Mucosa of descending colon (tissue), 3 donors: ENCODE data around the gene PDZRN4. TPM values are rescaled to one million over a fixed set of nuclear protein-coding genes. Genes with fewer than 3 reads are reported as not detected.
"Not testable (repeated sequence)": the region's sequence is repeated elsewhere in the genome, so short reads cannot be mapped to it uniquely, and the experiment has no call there.

ENCODE experiments used
- ATAC-seq: fragments of 200-7000 bp; cut with Tn5 transposase; one replicate; pipeline ENCODE4 v1.9.1; 2020; ENCODE audit warnings: mild to moderate bottlenecking, moderate library complexity
- DNase-seq, 3 donors: peaks; one replicate each; pipeline ENCODE4 v3.0.0-alpha.2; 2020
- H3K36me3 ChIP-seq: fragments of 200-600 bp; one replicate; pipeline ENCODE4 v1.8.0; 2021; ENCODE audit warnings: low read depth, mild to moderate bottlenecking
- H3K4me1 ChIP-seq: fragments of 200-600 bp; one replicate; pipeline ENCODE4 v1.8.0; 2021; ENCODE audit warnings: low read depth, mild to moderate bottlenecking
- H3K4me3 ChIP-seq: fragments of 200-600 bp; one replicate; pipeline ENCODE4 v1.8.0; 2021; ENCODE audit warnings: mild to moderate bottlenecking
- H3K9me3 ChIP-seq: fragments of 200-600 bp; one replicate; pipeline ENCODE4 v1.8.0; 2021; ENCODE audit warnings: mild to moderate bottlenecking
- intact Hi-C, 2 donors: fragments of 100-400 bp; cut with DNase I in 1 of 2; cut with micrococcal nuclease in 1 of 2; formaldehyde crosslinking; loops; one replicate each; pipeline versions ENCODE4 v1.11.0 to v1.11.1; 2022; cut with DNase I, micrococcal nuclease
- total RNA-seq, 3 donors: library from RNA; stranded (reverse); fragmentation: NEBNext Ultra II Directional in 2 of 3; extraction: Animal tissue kit (Norgen Biotek cat#: 25700) in 2 of 3; gene quantifications; one replicate each; pipeline versions ENCODE4 v1.2.1 to v1.2.4, GENCODE V29; 2021 to 2023
- TF ChIP-seq, protein P1 (sequence below): fragments of 200-600 bp; IDR thresholded peaks from one replicate; pipeline ENCODE4 v1.8.0; 2022; ENCODE audit warnings: antibody characterized with exemption, mild to moderate bottlenecking
- donor health status: DM: no; HTN: no; CAD: no; lungs with moderate emphysema.
- donor health status: DM: no; HTN: no; CAD: no.
- donor health status: DM: no; HTN: yes; CAD: no.

The PDZRN4 gene
- total RNA-seq, 3 donors from 2014 or later, result 0.78 to 46.9 (median 2.0) TPM

DNA sequence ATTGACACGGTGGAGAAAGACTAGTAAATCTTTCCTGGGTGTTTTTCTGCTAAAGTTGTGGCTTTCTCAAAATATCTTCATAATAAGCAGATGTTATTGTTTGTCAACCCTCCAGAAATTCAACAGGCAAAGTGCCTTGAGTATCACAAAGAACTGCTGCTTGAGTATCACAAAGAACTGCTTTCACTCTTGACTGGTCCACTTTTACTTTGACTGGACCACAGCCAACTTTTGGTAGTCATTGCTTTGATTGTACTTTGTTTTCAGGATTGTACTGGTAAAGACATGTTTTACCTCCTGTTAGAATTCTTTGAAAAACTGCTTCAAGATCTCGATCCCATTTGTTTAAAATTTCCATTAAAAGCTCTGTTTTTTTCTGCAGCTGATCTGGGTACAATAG lies 62.6 kb downstream of the PDZRN4 start:
- TF ChIP-seq, protein P1, sequence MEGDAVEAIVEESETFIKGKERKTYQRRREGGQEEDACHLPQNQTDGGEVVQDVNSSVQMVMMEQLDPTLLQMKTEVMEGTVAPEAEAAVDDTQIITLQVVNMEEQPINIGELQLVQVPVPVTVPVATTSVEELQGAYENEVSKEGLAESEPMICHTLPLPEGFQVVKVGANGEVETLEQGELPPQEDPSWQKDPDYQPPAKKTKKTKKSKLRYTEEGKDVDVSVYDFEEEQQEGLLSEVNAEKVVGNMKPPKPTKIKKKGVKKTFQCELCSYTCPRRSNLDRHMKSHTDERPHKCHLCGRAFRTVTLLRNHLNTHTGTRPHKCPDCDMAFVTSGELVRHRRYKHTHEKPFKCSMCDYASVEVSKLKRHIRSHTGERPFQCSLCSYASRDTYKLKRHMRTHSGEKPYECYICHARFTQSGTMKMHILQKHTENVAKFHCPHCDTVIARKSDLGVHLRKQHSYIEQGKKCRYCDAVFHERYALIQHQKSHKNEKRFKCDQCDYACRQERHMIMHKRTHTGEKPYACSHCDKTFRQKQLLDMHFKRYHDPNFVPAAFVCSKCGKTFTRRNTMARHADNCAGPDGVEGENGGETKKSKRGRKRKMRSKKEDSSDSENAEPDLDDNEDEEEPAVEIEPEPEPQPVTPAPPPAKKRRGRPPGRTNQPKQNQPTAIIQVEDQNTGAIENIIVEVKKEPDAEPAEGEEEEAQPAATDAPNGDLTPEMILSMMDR, result no peak
- ATAC-seq (no peak), DNase-seq (no peak)
- intact Hi-C loops, result no loop called here
- Histone ChIP-seq H3K4me3 (no peak overlapping the region), H3K9me3 (no peaks in the 10 kb centered on the region), H3K4me1 (no peaks in the 10 kb centered on the region), H3K36me3 (no peaks in the 10 kb centered on the region)

GRCh38 chr12:41254004-41254914 lies 66.1 kb downstream of the PDZRN4 start:
- intact Hi-C loops, result no loop called here
- no peaks in the 10 kb centered on the region for H3K9me3 ChIP-seq
- TF ChIP-seq, protein P1, result no peak
- no peak overlapping the region for H3K4me3 ChIP-seq
- no peaks in the 10 kb centered on the region for H3K36me3 ChIP-seq
- H3K4me1 ChIP-seq, result no peaks in the 10 kb centered on the region
- no peak for DNase-seq
- ATAC-seq, result no peak

- intact Hi-C loops, DNase-seq, H3K4me3 ChIP-seq, H3K4me1 ChIP-seq, ATAC-seq, H3K9me3 ChIP-seq, H3K36me3 ChIP-seq: not testable (repeated sequence)
Observed at GRCh38 chr12:41263196-41263595, 75.1 kb downstream of the PDZRN4 start.

GRCh38 chr12:41264281-41264680 lies 76.2 kb downstream of the PDZRN4 start:
- Histone ChIP-seq H3K4me1 (no peaks in the 10 kb centered on the region), H3K4me3 (no peak overlapping the region), H3K36me3 (no peaks in the 10 kb centered on the region), H3K9me3 (no peaks in the 10 kb centered on the region)
- DNase-seq, result no peak
- no peak for ATAC-seq
- TF ChIP-seq, protein P1, result no peak
- intact Hi-C loops, result no loop called here

DNA sequence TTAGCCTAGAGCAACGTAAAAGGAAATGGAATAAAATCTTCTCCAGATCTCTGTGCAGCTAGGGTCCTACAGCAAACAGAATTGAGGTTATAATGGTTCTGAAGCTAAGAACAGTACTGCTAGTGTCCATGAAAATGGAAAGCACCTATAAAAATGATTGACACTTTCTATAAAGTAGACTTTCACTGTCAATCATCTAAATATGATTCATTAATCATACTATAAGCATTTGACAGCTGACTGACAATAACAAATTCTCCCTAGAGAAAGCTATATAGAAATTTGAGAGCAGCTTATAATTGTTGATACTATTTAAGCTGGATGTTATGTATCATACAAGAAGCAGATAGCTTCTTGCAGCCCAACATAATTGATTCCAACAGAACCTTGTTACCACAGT lies 80.9 kb downstream of the PDZRN4 start:
- no peaks in the 10 kb centered on the region for H3K4me1 ChIP-seq
- TF ChIP-seq, protein P1, result no peak
- no peak overlapping the region for H3K4me3 ChIP-seq
- H3K9me3 ChIP-seq, result no peaks in the 10 kb centered on the region
- ATAC-seq, result no peak
- H3K36me3 ChIP-seq, result no peaks in the 10 kb centered on the region
- DNase-seq, result no peak
- intact Hi-C loops, result no loop called here

GRCh38 chr12:41271489-41271888 lies 83.4 kb downstream of the PDZRN4 start:
- ATAC-seq, result no peak
- no peak for DNase-seq
- Histone ChIP-seq H3K36me3 (no peaks in the 10 kb centered on the region), H3K4me1 (no peaks in the 10 kb centered on the region), H3K4me3 (no peak overlapping the region), H3K9me3 (no peaks in the 10 kb centered on the region)
- intact Hi-C loops, result loop anchor here in 1 of 2 donors (10.0 kb wide), 1 partner anchor 753 kb away; no protein-coding TSS in a partner anchor
- TF ChIP-seq, protein P1, result no peak
